K562 (cell line): ENCODE measurements around the gene EML2. TPM values are rescaled to one million over a fixed set of nuclear protein-coding genes. Genes with fewer than 3 reads are reported as not detected.

Source experiments
- FIP1L1 ChIP-seq: fragments of 200-400 bp; formaldehyde crosslinking; IDR thresholded peaks from 2 replicates; pipeline ENCODE4 v1.6.1; 2018; ENCODE audit warnings: mild to moderate bottlenecking, low read depth, low read length; ENCODE audit not compliant: poor library complexity, severe bottlenecking
- HDGF ChIP-seq: fragments of 450-650 bp; IDR thresholded peaks from 2 replicates; pipeline ENCODE4 v1.6.1; 2016
- MEF2D ChIP-seq: conservative IDR thresholded peaks from 2 replicates; pipeline ENCODE4 v1.6.1; 2016; ENCODE audit warnings: low read depth, missing genetic modification characterization, missing compliant biosample characterization
- MYNN ChIP-seq, 2 experiments: sonication (generic); formaldehyde crosslinking in 1 of 2; IDR thresholded peaks; 2 replicates each; pipeline versions ENCODE4 v1.5.0 to v1.6.1; 2016 to 2020; ENCODE audit warnings: antibody characterized with exemption in 1 of 2, missing genetic modification reagents in 1 of 2
- RB1 ChIP-seq: fragments of 450-650 bp; IDR thresholded peaks from 2 replicates; pipeline ENCODE4 v1.6.1; 2017; ENCODE audit warnings: low read depth, mild to moderate bottlenecking
- RBM14 ChIP-seq: fragments of 200-400 bp; formaldehyde crosslinking; IDR thresholded peaks from 2 replicates; pipeline ENCODE4 v1.6.1; 2018; ENCODE audit warnings: low read depth, mild to moderate bottlenecking, low read length, moderate library complexity, borderline replicate concordance; ENCODE audit not compliant: insufficient read depth
- SUPT5H ChIP-seq: fragments of 450-650 bp; IDR thresholded peaks from 2 replicates; pipeline ENCODE4 v1.6.1; 2016
- TOE1 ChIP-seq, 2 experiments: fragments of 450-650 bp in 1 of 2; sonication (generic) in 1 of 2; formaldehyde crosslinking in 1 of 2; IDR thresholded peaks; 2 replicates each; pipeline versions ENCODE4 v1.7.1 to v1.8.0; 2016 to 2022; ENCODE audit warnings: borderline replicate concordance in 2 of 2, mild to moderate bottlenecking in 2 of 2, antibody characterized with exemption in 1 of 2, inconsistent platforms in 1 of 2, low read depth in 1 of 2, missing genetic modification reagents in 1 of 2, moderate library complexity in 1 of 2
- ZNF24 ChIP-seq: fragments of 450-650 bp; IDR thresholded peaks from 2 replicates; pipeline ENCODE4 v1.6.1; 2016
- ZNF263 ChIP-seq: sonication (generic); formaldehyde crosslinking; IDR thresholded peaks from 2 replicates; pipeline ENCODE4 v1.8.0; 2022; ENCODE audit warnings: mild to moderate bottlenecking, missing genetic modification reagents, borderline replicate concordance
- polyA plus RNA-seq, 8 experiments: library from polyadenylated mRNA; depleted of rRNA in 4 of 8; stranded (reverse) in 5 of 8; unstranded in 3 of 8; fragments of >200 nt; fragmentation: Nextera tagmentation in 2 of 8; fragmentation: Illumina TruSeq in 1 of 8; extraction: Ambion mirVana in 2 of 8; extraction: Trizol in 1 of 8; gene quantifications; 2 replicates each; pipeline versions ENCODE4 v1.2.1 to v1.2.3, GENCODE V29; 2011 to 2014; ENCODE audit warnings: inconsistent platforms in 1 of 8, missing spikeins in 1 of 8
- total RNA-seq, 7 experiments: library from RNA; depleted of rRNA in 6 of 7; stranded (reverse); fragments of >200 nt in 6 of 7; fragmentation: Illumina TruSeq in 2 of 7; extraction: Trizol in 2 of 7; gene quantifications; 2 replicates each; pipeline versions ENCODE4 v1.2.1 to v1.2.3, GENCODE V29; 2011 to 2021; ENCODE audit warnings: low replicate concordance in 1 of 7
- TF ChIP-seq, protein P1 (sequence below): fragments of 250-450 bp; sonication (Bioruptor Pico); IDR thresholded peaks from 2 replicates; pipeline ENCODE4 v1.4.0; 2020
- TF ChIP-seq, protein P2 (sequence below): sonication (generic); formaldehyde crosslinking; IDR thresholded peaks from 2 replicates; pipeline ENCODE4 v1.8.0; 2023; ENCODE audit warnings: mild to moderate bottlenecking, missing genetic modification reagents
- TF ChIP-seq, protein P3 (sequence below): sonication (generic); formaldehyde crosslinking; IDR thresholded peaks from 2 replicates; pipeline ENCODE4 v1.8.0; 2022; ENCODE audit warnings: mild to moderate bottlenecking, missing genetic modification reagents
- TF ChIP-seq, protein P4 (sequence below): fragments of 450-650 bp; formaldehyde crosslinking; conservative IDR thresholded peaks from 2 replicates; pipeline ENCODE4 v1.4.0; 2022; ENCODE audit warnings: mild to moderate bottlenecking, missing genetic modification characterization
- TF ChIP-seq, protein P5 (sequence below), 2 experiments: fragments of 450-650 bp; IDR thresholded peaks; 2 replicates each; pipeline ENCODE4 v1.6.1; 2016

EML2 gene
- total and polyA plus RNA-seq, 9 of the 15 experiments (the other 6 are each of a cell fraction or from before 2014, with no cell fraction given), result 2.6 to 69.6 (median 24.8) TPM

DNA sequence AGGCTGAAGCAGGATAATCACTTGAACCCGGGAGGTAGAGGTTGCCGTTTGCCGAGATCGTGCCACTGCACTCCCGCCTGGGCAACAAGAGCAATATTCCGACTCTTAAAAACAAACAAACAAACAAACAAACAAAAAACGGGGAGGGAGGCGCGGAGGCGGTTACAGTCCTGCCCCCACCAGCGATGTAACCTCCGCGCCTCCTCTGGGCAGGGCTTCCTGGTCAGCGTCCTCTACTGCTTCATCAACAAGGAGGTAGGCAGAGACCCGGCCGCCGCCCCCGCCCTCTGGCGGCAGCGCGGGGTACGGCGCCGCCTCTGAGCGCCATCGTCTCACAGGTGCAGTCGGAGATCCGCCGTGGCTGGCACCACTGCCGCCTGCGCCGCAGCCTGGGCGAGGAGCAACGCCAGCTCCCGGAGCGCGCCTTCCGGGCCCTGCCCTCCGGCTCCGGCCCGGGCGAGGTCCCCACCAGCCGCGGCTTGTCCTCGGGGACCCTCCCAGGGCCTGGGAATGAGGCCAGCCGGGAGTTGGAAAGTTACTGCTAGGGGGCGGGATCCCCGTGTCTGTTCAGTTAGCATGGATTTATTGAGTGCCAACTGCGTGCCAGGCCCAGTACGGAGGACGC, 42.3 kb upstream of the EML2 start (continued):
- TF ChIP-seq, protein P1, sequence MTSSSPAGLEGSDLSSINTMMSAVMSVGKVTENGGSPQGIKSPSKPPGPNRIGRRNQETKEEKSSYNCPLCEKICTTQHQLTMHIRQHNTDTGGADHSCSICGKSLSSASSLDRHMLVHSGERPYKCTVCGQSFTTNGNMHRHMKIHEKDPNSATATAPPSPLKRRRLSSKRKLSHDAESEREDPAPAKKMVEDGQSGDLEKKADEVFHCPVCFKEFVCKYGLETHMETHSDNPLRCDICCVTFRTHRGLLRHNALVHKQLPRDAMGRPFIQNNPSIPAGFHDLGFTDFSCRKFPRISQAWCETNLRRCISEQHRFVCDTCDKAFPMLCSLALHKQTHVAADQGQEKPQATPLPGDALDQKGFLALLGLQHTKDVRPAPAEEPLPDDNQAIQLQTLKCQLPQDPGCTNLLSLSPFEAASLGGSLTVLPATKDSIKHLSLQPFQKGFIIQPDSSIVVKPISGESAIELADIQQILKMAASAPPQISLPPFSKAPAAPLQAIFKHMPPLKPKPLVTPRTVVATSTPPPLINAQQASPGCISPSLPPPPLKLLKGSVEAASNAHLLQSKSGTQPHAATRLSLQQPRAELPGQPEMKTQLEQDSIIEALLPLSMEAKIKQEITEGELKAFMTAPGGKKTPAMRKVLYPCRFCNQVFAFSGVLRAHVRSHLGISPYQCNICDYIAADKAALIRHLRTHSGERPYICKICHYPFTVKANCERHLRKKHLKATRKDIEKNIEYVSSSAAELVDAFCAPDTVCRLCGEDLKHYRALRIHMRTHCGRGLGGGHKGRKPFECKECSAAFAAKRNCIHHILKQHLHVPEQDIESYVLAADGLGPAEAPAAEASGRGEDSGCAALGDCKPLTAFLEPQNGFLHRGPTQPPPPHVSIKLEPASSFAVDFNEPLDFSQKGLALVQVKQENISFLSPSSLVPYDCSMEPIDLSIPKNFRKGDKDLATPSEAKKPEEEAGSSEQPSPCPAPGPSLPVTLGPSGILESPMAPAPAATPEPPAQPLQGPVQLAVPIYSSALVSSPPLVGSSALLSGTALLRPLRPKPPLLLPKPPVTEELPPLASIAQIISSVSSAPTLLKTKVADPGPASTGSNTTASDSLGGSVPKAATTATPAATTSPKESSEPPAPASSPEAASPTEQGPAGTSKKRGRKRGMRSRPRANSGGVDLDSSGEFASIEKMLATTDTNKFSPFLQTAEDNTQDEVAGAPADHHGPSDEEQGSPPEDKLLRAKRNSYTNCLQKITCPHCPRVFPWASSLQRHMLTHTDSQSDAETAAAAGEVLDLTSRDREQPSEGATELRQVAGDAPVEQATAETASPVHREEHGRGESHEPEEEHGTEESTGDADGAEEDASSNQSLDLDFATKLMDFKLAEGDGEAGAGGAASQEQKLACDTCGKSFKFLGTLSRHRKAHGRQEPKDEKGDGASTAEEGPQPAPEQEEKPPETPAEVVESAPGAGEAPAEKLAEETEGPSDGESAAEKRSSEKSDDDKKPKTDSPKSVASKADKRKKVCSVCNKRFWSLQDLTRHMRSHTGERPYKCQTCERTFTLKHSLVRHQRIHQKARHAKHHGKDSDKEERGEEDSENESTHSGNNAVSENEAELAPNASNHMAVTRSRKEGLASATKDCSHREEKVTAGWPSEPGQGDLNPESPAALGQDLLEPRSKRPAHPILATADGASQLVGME (CRISPR knock-in tag), result 0 out of 2 replicates have a peak, but pooled peaks have one; percentile 23
- TF ChIP-seq MEF2D (tag) (no peak), TOE1 (IDR thresholded peaks at IDR 0.05; ENCODE audit: borderline replicate concordance) (peak; percentile 61; the same call in 1 of the 2 replicates), TOE1 (CRISPR knock-in tag; IDR thresholded peaks at IDR 0.05; ENCODE audit: borderline replicate concordance, low read depth) (no peak), HDGF (peak; percentile 76; the same call in 1 of the 2 replicates), MYNN (IDR thresholded peaks at IDR 0.05) (0 out of 2 replicates have a peak, but pooled peaks have one; percentile 37), MYNN (CRISPR knock-in tag; IDR thresholded peaks at IDR 0.05) (no peak), RB1 (peak; percentile 95), FIP1L1 (peak; percentile 66), ZNF24 (peak; percentile 50; the same call in 1 of the 2 replicates), SUPT5H (0 out of 2 replicates have a peak, but pooled peaks have one; percentile 39), ZNF263 (CRISPR knock-in tag) (peak; percentile 45; the same call in 1 of the 2 replicates), RBM14 (no peak)
- TF ChIP-seq, protein P2, sequence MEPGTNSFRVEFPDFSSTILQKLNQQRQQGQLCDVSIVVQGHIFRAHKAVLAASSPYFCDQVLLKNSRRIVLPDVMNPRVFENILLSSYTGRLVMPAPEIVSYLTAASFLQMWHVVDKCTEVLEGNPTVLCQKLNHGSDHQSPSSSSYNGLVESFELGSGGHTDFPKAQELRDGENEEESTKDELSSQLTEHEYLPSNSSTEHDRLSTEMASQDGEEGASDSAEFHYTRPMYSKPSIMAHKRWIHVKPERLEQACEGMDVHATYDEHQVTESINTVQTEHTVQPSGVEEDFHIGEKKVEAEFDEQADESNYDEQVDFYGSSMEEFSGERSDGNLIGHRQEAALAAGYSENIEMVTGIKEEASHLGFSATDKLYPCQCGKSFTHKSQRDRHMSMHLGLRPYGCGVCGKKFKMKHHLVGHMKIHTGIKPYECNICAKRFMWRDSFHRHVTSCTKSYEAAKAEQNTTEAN (CRISPR knock-in tag), result no peak
- TF ChIP-seq, protein P3, sequence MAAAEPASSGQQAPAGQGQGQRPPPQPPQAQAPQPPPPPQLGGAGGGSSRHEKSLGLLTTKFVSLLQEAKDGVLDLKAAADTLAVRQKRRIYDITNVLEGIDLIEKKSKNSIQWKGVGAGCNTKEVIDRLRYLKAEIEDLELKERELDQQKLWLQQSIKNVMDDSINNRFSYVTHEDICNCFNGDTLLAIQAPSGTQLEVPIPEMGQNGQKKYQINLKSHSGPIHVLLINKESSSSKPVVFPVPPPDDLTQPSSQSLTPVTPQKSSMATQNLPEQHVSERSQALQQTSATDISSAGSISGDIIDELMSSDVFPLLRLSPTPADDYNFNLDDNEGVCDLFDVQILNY (CRISPR knock-in tag), result 0 out of 2 replicates have a peak, but pooled peaks have one; percentile 31
- TF ChIP-seq, protein P4, sequence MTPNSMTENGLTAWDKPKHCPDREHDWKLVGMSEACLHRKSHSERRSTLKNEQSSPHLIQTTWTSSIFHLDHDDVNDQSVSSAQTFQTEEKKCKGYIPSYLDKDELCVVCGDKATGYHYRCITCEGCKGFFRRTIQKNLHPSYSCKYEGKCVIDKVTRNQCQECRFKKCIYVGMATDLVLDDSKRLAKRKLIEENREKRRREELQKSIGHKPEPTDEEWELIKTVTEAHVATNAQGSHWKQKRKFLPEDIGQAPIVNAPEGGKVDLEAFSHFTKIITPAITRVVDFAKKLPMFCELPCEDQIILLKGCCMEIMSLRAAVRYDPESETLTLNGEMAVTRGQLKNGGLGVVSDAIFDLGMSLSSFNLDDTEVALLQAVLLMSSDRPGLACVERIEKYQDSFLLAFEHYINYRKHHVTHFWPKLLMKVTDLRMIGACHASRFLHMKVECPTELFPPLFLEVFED, result no peak
- TF ChIP-seq, protein P5, sequence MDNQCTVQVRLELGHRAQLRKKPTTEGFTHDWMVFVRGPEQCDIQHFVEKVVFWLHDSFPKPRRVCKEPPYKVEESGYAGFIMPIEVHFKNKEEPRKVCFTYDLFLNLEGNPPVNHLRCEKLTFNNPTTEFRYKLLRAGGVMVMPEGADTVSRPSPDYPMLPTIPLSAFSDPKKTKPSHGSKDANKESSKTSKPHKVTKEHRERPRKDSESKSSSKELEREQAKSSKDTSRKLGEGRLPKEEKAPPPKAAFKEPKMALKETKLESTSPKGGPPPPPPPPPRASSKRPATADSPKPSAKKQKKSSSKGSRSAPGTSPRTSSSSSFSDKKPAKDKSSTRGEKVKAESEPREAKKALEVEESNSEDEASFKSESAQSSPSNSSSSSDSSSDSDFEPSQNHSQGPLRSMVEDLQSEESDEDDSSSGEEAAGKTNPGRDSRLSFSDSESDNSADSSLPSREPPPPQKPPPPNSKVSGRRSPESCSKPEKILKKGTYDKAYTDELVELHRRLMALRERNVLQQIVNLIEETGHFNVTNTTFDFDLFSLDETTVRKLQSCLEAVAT (IDR thresholded peaks at IDR 0.05), result peak in 1 of 2 experiments; percentile 68; a peak in 1 of 4 replicates
